PC-9 (cell line): ENCODE results near the gene HELT. TPM values are rescaled to one million over a fixed set of nuclear protein-coding genes. Genes with fewer than 3 reads are reported as not detected.

Source experiments
- BruUV-seq: library from RNA; stranded (reverse); fragments of 400-500 nt; replicated peaks from 2 replicates; lab custom pipeline; 2021; lab: Mats Ljungman, UMichigan
- CTCF ChIA-PET: fragments of 300-600 bp; sonication (Branson Sonifier 250); formaldehyde crosslinking; loops from one replicate; lab custom pipeline; 2022; ENCODE audit warnings: antibody characterized with exemption; lab: Charles Lee
- POLR2A ChIA-PET: fragments of 300-600 bp; sonication (Branson Sonifier 250); formaldehyde crosslinking; loops from one replicate; lab custom pipeline; 2022; ENCODE audit warnings: antibody characterized with exemption; ENCODE audit not compliant: unreplicated experiment; lab: Charles Lee
- DNase-seq, 2 experiments: peaks; one replicate each; pipeline versions ENCODE4 v3.0.0 to v3.0.0-alpha.2; 2015 to 2022; ENCODE audit warnings: mixed read lengths in 1 of 2
- H2AFZ ChIP-seq: fragments of 200-600 bp; sonication (generic); 2 replicates; pipeline ENCODE4 v1.8.1; 2017; ENCODE audit warnings: antibody characterized with exemption
- H3F3A ChIP-seq: fragments of 200-600 bp; sonication (generic); 2 replicates; pipeline ENCODE4 v1.8.1; 2017; ENCODE audit warnings: antibody characterized with exemption, mild to moderate bottlenecking, low read depth; ENCODE audit not compliant: insufficient read depth
- H3K27ac ChIP-seq: fragments of 200-600 bp; sonication (generic); 2 replicates; pipeline ENCODE4 v1.6.1; 2016; ENCODE audit warnings: mixed run types
- H3K27me3 ChIP-seq: fragments of 200-600 bp; sonication (generic); 2 replicates; pipeline ENCODE4 v1.6.1; 2016; ENCODE audit warnings: low read depth, mixed run types; ENCODE audit not compliant: insufficient read depth
- H3K36me3 ChIP-seq: fragments of 200-600 bp; sonication (generic); 2 replicates; pipeline ENCODE4 v1.6.1; 2016; ENCODE audit warnings: low read depth, mixed run types
- H3K4me1 ChIP-seq: fragments of 200-600 bp; sonication (generic); replicated peaks from 2 replicates; pipeline ENCODE4 v1.6.1; 2016; ENCODE audit warnings: mixed run types; ENCODE audit not compliant: insufficient read depth
- H3K4me2 ChIP-seq: fragments of 200-600 bp; sonication (generic); 2 replicates; pipeline ENCODE4 v1.6.1; 2017; ENCODE audit warnings: mixed run types
- H3K4me3 ChIP-seq: fragments of 200-600 bp; sonication (generic); 2 replicates; pipeline ENCODE4 v1.6.1; 2016; ENCODE audit warnings: mixed run types
- H3K79me2 ChIP-seq: fragments of 200-600 bp; sonication (generic); 2 replicates; pipeline ENCODE4 v1.6.1; 2017; ENCODE audit warnings: low read depth, mixed run types
- H3K9me2 ChIP-seq: fragments of 200-600 bp; sonication (generic); 2 replicates; pipeline ENCODE4 v1.8.1; 2017; ENCODE audit warnings: mild to moderate bottlenecking; ENCODE audit not compliant: insufficient read depth
- H3K9me3 ChIP-seq: fragments of 200-600 bp; sonication (generic); 2 replicates; pipeline ENCODE4 v1.8.1; 2016; ENCODE audit warnings: low read depth; ENCODE audit not compliant: insufficient read depth
- H4K20me1 ChIP-seq: fragments of 200-600 bp; sonication (generic); 2 replicates; pipeline ENCODE4 v1.8.1; 2017; ENCODE audit not compliant: insufficient read depth
- CTCF ChIP-seq: fragments of 200-600 bp; sonication (generic); conservative IDR thresholded peaks from 2 replicates; pipeline ENCODE4 v1.6.1; 2017; ENCODE audit warnings: mixed run types, antibody characterized with exemption, mild to moderate bottlenecking, moderate library complexity
- EZH2 ChIP-seq: fragments of 200-600 bp; sonication (generic); IDR thresholded peaks from 2 replicates; pipeline ENCODE4 v1.8.0; 2017; ENCODE audit warnings: antibody characterized with exemption, low read depth
- intact Hi-C: fragments of 100-400 bp; cut with micrococcal nuclease; formaldehyde crosslinking; loops from one replicate; pipeline ENCODE4 v1.10.0; 2022; ENCODE audit not compliant: unreplicated experiment
- total RNA-seq: library from RNA; stranded (reverse); gene quantifications from 2 replicates; pipeline ENCODE4 v1.2.3, GENCODE V29; 2021

The HELT gene
- total RNA-seq, 1 experiment from 2014 or later, result not detected

- Histone ChIP-seq H3K4me1 (no peaks in the 10 kb centered on the region), H3K4me2 (no peak overlapping the region), H3K4me3 (no peak overlapping the region), H3K36me3 (no peaks in the 10 kb centered on the region), H3K79me2 (no peaks in the 10 kb centered on the region), H3F3A (no peaks in the 10 kb centered on the region), H3K9me2 (no peaks in the 10 kb centered on the region), H4K20me1 (no peaks in the 10 kb centered on the region), H3K27me3 (0 out of 2 replicates have a peak, but pooled peaks cover 8% of the 10 kb centered on the region), H3K27ac (no peak overlapping the region), H2AFZ (no peak overlapping the region), H3K9me3 (no peaks in the 10 kb centered on the region)
- no peak for DNase-seq
- intact Hi-C loops, result no loop called here
- ChIA-PET CTCF (no interaction called here), POLR2A (no interaction called here)
- TF ChIP-seq CTCF, result no peak
- TF ChIP-seq EZH2, result no peak
- no TSS peak for BruUV-seq
These were observed 2.0 kb upstream of the HELT start for GRCh38 chr4:185016101-185016940.

- no peaks in the 10 kb centered on the region for H3K9me3 ChIP-seq
- no peaks in the 10 kb centered on the region for H3K9me2 ChIP-seq
- ChIA-PET CTCF (no interaction called here), POLR2A (no interaction called here)
- H3F3A ChIP-seq, result no peaks in the 10 kb centered on the region
- H2AFZ ChIP-seq, result no peak overlapping the region
- no peaks in the 10 kb centered on the region for H3K4me1 ChIP-seq
- TF ChIP-seq CTCF, result no peak
- no peak for TF ChIP-seq EZH2
- no peak for DNase-seq
- no peak overlapping the region for H3K27ac ChIP-seq
- H3K4me3 ChIP-seq, result no peak overlapping the region
- no TSS peak for BruUV-seq
- H4K20me1 ChIP-seq, result no peaks in the 10 kb centered on the region
- no peaks in the 10 kb centered on the region for H3K36me3 ChIP-seq
- 0 out of 2 replicates have a peak, but pooled peaks cover 8% of the 10 kb centered on the region for H3K27me3 ChIP-seq
- intact Hi-C loops, result no loop called here
- H3K4me2 ChIP-seq, result no peak overlapping the region
- no peaks in the 10 kb centered on the region for H3K79me2 ChIP-seq
These were observed 1.1 kb upstream of the HELT start for GRCh38 chr4:185016946-185017758.

GRCh38 chr4:185018834-185019455 is 655 bp downstream of the HELT start:
- Histone ChIP-seq H3F3A (no peaks in the 10 kb centered on the region), H3K4me3 (no peak overlapping the region), H3K9me3 (no peaks in the 10 kb centered on the region), H3K79me2 (no peaks in the 10 kb centered on the region), H3K9me2 (no peaks in the 10 kb centered on the region), H3K27ac (no peak overlapping the region), H3K4me1 (no peaks in the 10 kb centered on the region), H3K4me2 (no peak overlapping the region), H2AFZ (no peak overlapping the region), H3K36me3 (no peaks in the 10 kb centered on the region), H3K27me3 (0 out of 2 replicates have a peak, but pooled peaks cover 8% of the 10 kb centered on the region), H4K20me1 (no peaks in the 10 kb centered on the region)
- no peak for DNase-seq
- BruUV-seq, result no TSS peak
- POLR2A ChIA-PET, result interaction anchor here (0.6 kb wide), 1 partner anchor 378 kb away, joined by 3 read pairs; the partner anchor contains the start of gene ANKRD37
- TF ChIP-seq CTCF (no peak), EZH2 (no peak)
- CTCF ChIA-PET, result no interaction called here
- intact Hi-C loops, result no loop called here
